SU-DHL-6 (cell line): ENCODE results near the gene EXOC3L4.

Source experiments
- H2AFZ ChIP-seq: fragments of 200-600 bp; sonication (generic); 2 replicates; pipeline ENCODE4 v1.6.1; 2014; ENCODE audit warnings: low read depth, mild to moderate bottlenecking, moderate library complexity, mixed read lengths, antibody characterized with exemption, low read length; ENCODE audit not compliant: severe bottlenecking
- H3F3A ChIP-seq: fragments of 200-600 bp; shearing (Covaris generic); 2 replicates; pipeline ENCODE4 v1.6.0; 2016; ENCODE audit warnings: antibody characterized with exemption, mild to moderate bottlenecking; ENCODE audit not compliant: insufficient read depth
- H3K27ac ChIP-seq: fragments of 200-600 bp; sonication (generic); 2 replicates; pipeline ENCODE4 v1.5.1; 2016; ENCODE audit warnings: low read depth, mild to moderate bottlenecking, low read length, moderate library complexity, mixed read lengths
- H3K27me3 ChIP-seq: fragments of 200-600 bp; sonication (generic), shearing (Covaris generic); 2 replicates; pipeline ENCODE4 v1.6.0; 2014; ENCODE audit warnings: mild to moderate bottlenecking, low read length
- H3K36me3 ChIP-seq: fragments of 200-600 bp; sonication (generic); 2 replicates; pipeline ENCODE4 v1.6.1; 2014; ENCODE audit warnings: mild to moderate bottlenecking, low read length, mixed read lengths
- H3K4me2 ChIP-seq: fragments of 300-600, 200-600 bp; shearing (Covaris generic), sonication (generic); 2 replicates; pipeline ENCODE4 v1.6.0; 2014; ENCODE audit warnings: low read length, low read depth, mild to moderate bottlenecking; ENCODE audit not compliant: poor library complexity, severe bottlenecking
- H3K4me3 ChIP-seq: fragments of 200-600 bp; sonication (generic); 2 replicates; pipeline ENCODE4 v1.5.1; 2014; ENCODE audit warnings: antibody characterized with exemption, low read length, mild to moderate bottlenecking, mixed read lengths; ENCODE audit not compliant: insufficient read depth, poor library complexity, severe bottlenecking
- H3K79me2 ChIP-seq: fragments of 200-600 bp; sonication (generic); 2 replicates; pipeline ENCODE4 v1.6.1; 2014; ENCODE audit warnings: mild to moderate bottlenecking, low read length, moderate library complexity; ENCODE audit not compliant: insufficient read depth
- H3K9ac ChIP-seq: fragments of 200-600 bp; sonication (generic); 2 replicates; pipeline ENCODE4 v1.7.0; 2014; ENCODE audit warnings: mild to moderate bottlenecking, low read length
- H3K9me2 ChIP-seq: fragments of 200-600 bp; sonication (generic); replicated peaks from 2 replicates; pipeline ENCODE4 v1.6.1; 2014; ENCODE audit warnings: low read length; ENCODE audit not compliant: insufficient read depth
- H3K9me3 ChIP-seq: fragments of 200-600 bp; sonication (generic); 2 replicates; pipeline ENCODE4 v1.6.1; 2014; ENCODE audit warnings: low read length, mixed read lengths; ENCODE audit not compliant: insufficient read depth
- H4K20me1 ChIP-seq: fragments of 200-600 bp; sonication (generic); 2 replicates; pipeline ENCODE4 v1.6.1; 2014; ENCODE audit warnings: low read depth, mild to moderate bottlenecking, antibody characterized with exemption, low read length, moderate library complexity, mixed read lengths
- CTCF ChIP-seq: fragments of 200-600 bp; sonication (generic); IDR thresholded peaks from one replicate; pipeline ENCODE4 v1.5.1; 2017; ENCODE audit warnings: antibody characterized with exemption, mild to moderate bottlenecking, low read length, moderate library complexity; ENCODE audit not compliant: insufficient read depth, poor library complexity, severe bottlenecking
- EZH2phosphoT487 ChIP-seq: fragments of 200-600 bp; sonication (generic), shearing (Covaris generic); conservative IDR thresholded peaks from 2 replicates; pipeline ENCODE4 v1.6.1; 2018; ENCODE audit warnings: mild to moderate bottlenecking, antibody characterized with exemption, low read length, moderate library complexity, mixed read lengths

EXOC3L4 gene

DNA sequence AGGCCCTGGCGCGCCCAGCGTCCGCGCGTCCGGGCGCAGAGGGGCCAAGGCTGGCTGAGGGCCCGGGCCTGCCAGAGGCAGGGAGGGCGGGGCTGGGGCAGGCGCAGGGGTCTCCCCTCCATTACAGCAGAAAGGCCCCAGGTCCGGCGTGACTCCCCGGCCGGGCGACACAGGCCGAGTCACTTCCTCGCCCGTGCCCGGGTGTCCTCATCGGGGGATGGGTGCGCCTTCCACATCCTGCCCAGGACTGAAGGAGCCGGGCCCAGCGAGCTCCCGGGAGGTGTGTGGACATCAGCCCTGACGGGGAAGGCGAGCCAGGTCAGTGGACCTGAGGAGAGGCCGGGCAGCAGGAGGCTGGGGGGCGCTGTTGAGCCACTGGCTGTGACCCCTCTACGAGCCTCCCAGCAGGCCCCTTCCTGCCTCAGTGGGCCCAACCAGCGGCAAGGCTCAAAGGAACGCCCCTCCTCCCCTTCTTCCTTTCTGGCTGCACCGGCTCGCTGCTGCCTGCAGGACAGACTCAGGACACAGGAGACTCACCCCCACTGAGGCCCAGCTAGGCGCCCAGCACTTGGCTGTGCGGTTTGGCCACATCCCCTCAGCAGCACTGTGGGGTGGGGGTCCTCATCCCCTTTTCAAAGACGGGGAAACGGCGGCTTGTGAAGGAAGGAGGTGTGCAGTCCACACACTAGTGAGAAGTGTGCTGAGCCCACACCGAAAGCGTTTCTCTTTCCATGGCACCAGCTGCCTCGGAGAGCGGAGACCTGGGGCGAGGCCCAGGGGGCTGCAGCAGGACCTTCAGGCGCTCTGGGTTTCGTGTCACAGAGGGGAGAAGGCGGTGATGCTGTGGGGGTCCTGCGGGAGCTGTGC is 29.3 kb downstream of the EXOC3L4 start:
- H4K20me1 ChIP-seq = no peaks in the 10 kb centered on the region
- H3K9me3 ChIP-seq = no peaks in the 10 kb centered on the region
- no peaks in the 10 kb centered on the region for H3K36me3 ChIP-seq
- H3K4me3 ChIP-seq = no peak overlapping the region
- TF ChIP-seq CTCF (no peak), EZH2phosphoT487 (no peak)
- no peak overlapping the region for H3K9ac ChIP-seq
- no peaks in the 10 kb centered on the region for H3K27me3 ChIP-seq
- H3K27ac ChIP-seq = no peak overlapping the region
- H3K79me2 ChIP-seq = no peaks in the 10 kb centered on the region
- H3K9me2 ChIP-seq = no peaks in the 10 kb centered on the region
- no peak overlapping the region for H3K4me2 ChIP-seq
- no peaks in the 10 kb centered on the region for H3F3A ChIP-seq
- H2AFZ ChIP-seq = no peak overlapping the region

DNA sequence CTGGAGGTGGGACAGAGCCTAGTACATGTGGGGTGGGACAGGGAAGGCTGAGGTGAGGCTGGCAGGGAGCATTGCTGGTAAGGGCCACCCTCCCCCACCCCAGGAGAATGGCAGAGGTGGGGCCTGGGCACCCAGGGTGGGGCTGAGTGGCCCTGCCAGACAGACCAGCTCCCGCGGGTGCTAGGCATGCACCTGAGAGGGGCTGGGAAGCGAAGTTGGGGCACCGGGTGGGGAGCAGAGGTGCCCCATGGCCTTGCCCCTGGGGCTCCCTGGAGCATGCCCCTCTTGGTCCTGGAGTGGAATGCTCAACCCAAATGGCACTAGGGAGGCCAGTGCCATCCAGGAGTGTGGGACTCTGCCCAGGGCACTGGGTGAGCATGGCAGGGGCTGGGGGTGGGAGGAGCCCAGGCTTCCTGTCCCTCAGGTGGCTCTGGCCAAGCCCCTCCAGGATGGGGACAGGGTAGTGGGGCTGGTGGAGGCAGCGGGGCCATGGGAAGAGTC is 30.0 kb downstream of the EXOC3L4 start:
- H3K4me3 ChIP-seq = no peak overlapping the region

GRCh38 chr14:103125098-103126070 is 30.9 kb downstream of the EXOC3L4 start:
- H3F3A ChIP-seq = no peaks in the 10 kb centered on the region
- no peak overlapping the region for H3K27ac ChIP-seq
- H3K4me2 ChIP-seq = no peak overlapping the region
- no peaks in the 10 kb centered on the region for H3K79me2 ChIP-seq
- no peak overlapping the region for H3K4me3 ChIP-seq
- TF ChIP-seq EZH2phosphoT487 (no peak), CTCF (no peak)
- no peak overlapping the region for H3K9ac ChIP-seq
- no peaks in the 10 kb centered on the region for H3K9me3 ChIP-seq
- no peaks in the 10 kb centered on the region for H4K20me1 ChIP-seq
- no peaks in the 10 kb centered on the region for H3K27me3 ChIP-seq
- no peaks in the 10 kb centered on the region for H3K9me2 ChIP-seq
- H3K36me3 ChIP-seq = no peaks in the 10 kb centered on the region
- H2AFZ ChIP-seq = no peak overlapping the region

More for the DNA sequence above, 30.0 kb downstream of the EXOC3L4 start:
- no peak for TF ChIP-seq EZH2phosphoT487
- no peak for TF ChIP-seq CTCF
- H3K27ac ChIP-seq = no peak overlapping the region
- H3K9me2 ChIP-seq = no peaks in the 10 kb centered on the region
- no peak overlapping the region for H3K9ac ChIP-seq
- H2AFZ ChIP-seq = no peak overlapping the region
- no peaks in the 10 kb centered on the region for H3F3A ChIP-seq
- H3K4me2 ChIP-seq = no peak overlapping the region
- no peaks in the 10 kb centered on the region for H3K9me3 ChIP-seq
- no peaks in the 10 kb centered on the region for H3K27me3 ChIP-seq
- H4K20me1 ChIP-seq = no peaks in the 10 kb centered on the region
- H3K36me3 ChIP-seq = no peaks in the 10 kb centered on the region
- H3K79me2 ChIP-seq = no peaks in the 10 kb centered on the region
